H9 (cell line): ENCODE results near the gene MCF2L. TPM values are rescaled to one million over a fixed set of nuclear protein-coding genes. Genes with fewer than 3 reads are reported as not detected.
A peak's percentile ranks its signal among the peaks of the same experiment; 100 is the strongest.

ENCODE experiments used
- DNase-seq: peaks from one replicate; pipeline ENCODE4 v3.0.0-alpha.2; 2017
- H2AFZ ChIP-seq: one replicate; pipeline ENCODE4 v1.6.1; 2013; ENCODE audit warnings: mild to moderate bottlenecking, low read length, control low read depth, moderate library complexity
- H2AK5ac ChIP-seq: 2 replicates; pipeline ENCODE4 v1.6.1; 2013; ENCODE audit warnings: low read length, control low read depth, mixed read lengths; ENCODE audit not compliant: insufficient read length
- H2BK120ac ChIP-seq: one replicate; pipeline ENCODE4 v1.6.1; 2013; ENCODE audit warnings: low read depth, mild to moderate bottlenecking, low read length, control low read depth, inconsistent platforms; ENCODE audit not compliant: poor library complexity, severe bottlenecking
- H2BK12ac ChIP-seq: 2 replicates; pipeline ENCODE4 v1.6.1; 2013; ENCODE audit warnings: low read length, control low read depth, mixed read lengths, low read depth; ENCODE audit not compliant: insufficient read length
- H2BK15ac ChIP-seq: 2 replicates; pipeline ENCODE4 v1.6.1; 2013; ENCODE audit warnings: low read depth, low read length, control low read depth
- H2BK20ac ChIP-seq: one replicate; pipeline ENCODE4 v1.6.1; 2013; ENCODE audit warnings: low read depth, mild to moderate bottlenecking, low read length, control low read depth, inconsistent platforms; ENCODE audit not compliant: poor library complexity, severe bottlenecking
- H2BK5ac ChIP-seq: 2 replicates; pipeline ENCODE4 v1.6.1; 2013; ENCODE audit warnings: low read length, control low read depth, mixed read lengths; ENCODE audit not compliant: insufficient read length
- H3K14ac ChIP-seq: 2 replicates; pipeline ENCODE4 v1.6.1; 2013; ENCODE audit warnings: low read length, control low read depth; ENCODE audit not compliant: insufficient read depth
- H3K18ac ChIP-seq: 2 replicates; pipeline ENCODE4 v1.6.1; 2013; ENCODE audit warnings: low read depth, mild to moderate bottlenecking, mixed read lengths, low read length, control low read depth; ENCODE audit not compliant: insufficient read length
- H3K23ac ChIP-seq: 2 replicates; pipeline ENCODE4 v1.6.1; 2013; ENCODE audit warnings: low read length, control low read depth, mixed read lengths, low read depth; ENCODE audit not compliant: insufficient read length
- H3K23me2 ChIP-seq: 2 replicates; pipeline ENCODE4 v1.6.1; 2013; ENCODE audit warnings: low read depth, mild to moderate bottlenecking, mixed read lengths, low read length, control low read depth; ENCODE audit not compliant: insufficient read length, poor library complexity, severe bottlenecking
- H3K27ac ChIP-seq: 2 replicates; pipeline ENCODE4 v1.5.1; 2013; ENCODE audit warnings: low read length, control low read depth, mixed read lengths, low read depth; ENCODE audit not compliant: insufficient read length
- H3K27me3 ChIP-seq: 2 replicates; pipeline ENCODE4 v1.6.1; 2013; ENCODE audit warnings: low read length, control low read depth, inconsistent platforms; ENCODE audit not compliant: insufficient read depth
- H3K4ac ChIP-seq: 2 replicates; pipeline ENCODE4 v1.6.1; 2013; ENCODE audit warnings: low read depth, mild to moderate bottlenecking, control low read depth, inconsistent platforms, low read length, moderate library complexity
- H3K4me1 ChIP-seq: 2 replicates; pipeline ENCODE4 v1.6.1; 2013; ENCODE audit warnings: low read length, control low read depth, inconsistent platforms; ENCODE audit not compliant: insufficient read depth
- H3K4me2 ChIP-seq: 2 replicates; pipeline ENCODE4 v1.6.1; 2013; ENCODE audit warnings: low read length, control low read depth, mixed read lengths; ENCODE audit not compliant: insufficient read length, insufficient read depth
- H3K56ac ChIP-seq: 2 replicates; pipeline ENCODE4 v1.6.1; 2013; ENCODE audit warnings: low read depth, mild to moderate bottlenecking, mixed read lengths, low read length, control low read depth; ENCODE audit not compliant: insufficient read length
- H3K79me1 ChIP-seq: 2 replicates; pipeline ENCODE4 v1.6.1; 2013; ENCODE audit warnings: low read depth, mild to moderate bottlenecking, moderate library complexity, low read length, control low read depth, inconsistent platforms; ENCODE audit not compliant: insufficient read depth, poor library complexity, severe bottlenecking
- H3K79me2 ChIP-seq: 2 replicates; pipeline ENCODE4 v1.6.1; 2013; ENCODE audit warnings: low read length, control low read depth, inconsistent platforms; ENCODE audit not compliant: insufficient read depth
- H3K9ac ChIP-seq: 2 replicates; pipeline ENCODE4 v1.6.1; 2013; ENCODE audit warnings: low read length, control low read depth, mixed read lengths; ENCODE audit not compliant: insufficient read length; ENCODE audit errors: extremely low read depth
- H3K9me3 ChIP-seq: one replicate; pipeline ENCODE4 v1.6.1; 2013; ENCODE audit warnings: low read depth, low read length, inconsistent platforms; ENCODE audit not compliant: control insufficient read depth
- H3T11ph ChIP-seq: one replicate; pipeline ENCODE4 v1.6.1; 2013; ENCODE audit warnings: mild to moderate bottlenecking, low read length, control low read depth, inconsistent platforms
- H4K20me1 ChIP-seq: one replicate; pipeline ENCODE4 v1.6.1; 2013; ENCODE audit not compliant: control insufficient read depth, insufficient read length, insufficient read depth
- H4K5ac ChIP-seq: 2 replicates; pipeline ENCODE4 v1.6.1; 2013; ENCODE audit warnings: low read depth, mild to moderate bottlenecking, mixed read lengths, low read length, control low read depth; ENCODE audit not compliant: insufficient read length
- H4K8ac ChIP-seq: replicated peaks from 2 replicates; pipeline ENCODE4 v1.6.1; 2013; ENCODE audit warnings: low read length, control low read depth, mixed read lengths, low read depth; ENCODE audit not compliant: insufficient read length
- H4K91ac ChIP-seq: 2 replicates; pipeline ENCODE4 v1.6.1; 2013; ENCODE audit warnings: low read depth, mild to moderate bottlenecking, moderate library complexity, mixed read lengths, low read length, control low read depth; ENCODE audit not compliant: insufficient read length
- H3K27ac Mint-ChIP-seq, 3 experiments: 2 replicates in 2 of 3; 3 replicates in 1 of 3; pipeline ENCODE4 v1.8.0; 2020 to 2021; ENCODE audit warnings: mixed read lengths in 3 of 3, mild to moderate bottlenecking in 1 of 3, moderate library complexity in 1 of 3
- H3K27me3 Mint-ChIP-seq: 2 replicates; pipeline ENCODE4 v1.8.0; 2021; ENCODE audit warnings: low read depth, mild to moderate bottlenecking, moderate library complexity, mixed read lengths
- H3K36me3 Mint-ChIP-seq, 3 experiments: 2 replicates in 2 of 3; 3 replicates in 1 of 3; pipeline ENCODE4 v1.8.0; 2020 to 2021; ENCODE audit warnings: low read depth in 3 of 3, mixed read lengths in 3 of 3; ENCODE audit not compliant: insufficient read depth in 1 of 3
- H3K4me1 Mint-ChIP-seq, 2 experiments: 2 replicates each; pipeline ENCODE4 v1.8.0; 2020; ENCODE audit warnings: mixed read lengths in 2 of 2
- H3K4me3 Mint-ChIP-seq, 2 experiments: 2 replicates in 1 of 2; 3 replicates in 1 of 2; pipeline ENCODE4 v1.8.0; 2020 to 2021; ENCODE audit warnings: mild to moderate bottlenecking in 2 of 2, mixed read lengths in 2 of 2, moderate library complexity in 1 of 2
- H3K9me3 Mint-ChIP-seq, 2 experiments: 2 replicates in 1 of 2; 3 replicates in 1 of 2; pipeline ENCODE4 v1.8.0; 2020; ENCODE audit warnings: mild to moderate bottlenecking in 2 of 2, mixed read lengths in 2 of 2, moderate library complexity in 1 of 2
- whole genome bisulfite sequencing: extraction: QIAGEN DNeasy Blood & Tissue Kit; methylation state at CpG from one replicate; pipeline ENCODE4 v1.1.7; 2013; ENCODE audit warnings: missing lambda C conversion rate, low lambda C conversion rate, mixed read lengths; ENCODE audit not compliant: insufficient read length; ENCODE audit errors: extremely low coverage; 5-methylcytosine and 5-hydroxymethylcytosine counted together
- total RNA-seq: library from RNA; stranded (reverse); gene quantifications from 2 replicates; pipeline ENCODE4 v1.2.1, GENCODE V29; 2021
- TF ChIP-seq, protein P1 (sequence below): fragments of 200-600 bp; sonication (generic); conservative IDR thresholded peaks from 3 replicates; pipeline ENCODE4 v1.8.0; 2021; ENCODE audit warnings: antibody characterized with exemption, mild to moderate bottlenecking

MCF2L gene
- total RNA-seq, 1 experiment from 2014 or later: 18.5 TPM

DNA sequence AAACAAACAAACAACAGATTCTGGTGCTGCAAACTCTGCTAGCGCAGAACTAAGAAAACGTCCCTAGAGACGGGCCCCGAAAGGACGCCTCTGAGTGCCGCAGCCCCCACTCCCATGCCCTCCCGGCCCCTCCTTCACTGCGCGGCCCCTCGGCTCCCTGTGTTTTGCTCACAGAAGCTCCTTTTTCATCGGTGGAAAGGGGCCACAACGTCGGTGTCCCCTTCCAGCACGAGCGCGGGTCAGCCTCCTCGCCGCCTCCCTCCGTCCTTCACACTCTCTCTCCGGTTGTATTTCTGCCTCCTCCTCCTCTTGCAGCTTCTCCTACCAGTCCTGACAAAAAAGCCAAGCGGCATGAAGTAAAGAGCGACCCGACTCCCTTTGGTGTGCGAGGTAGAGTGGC, 121.8 kb downstream of the MCF2L start:
- H3T11ph ChIP-seq: no peak overlapping the region
- no peak overlapping the region for H3K18ac ChIP-seq
- peaks cover 18 to 24% of the 10 kb centered on the region in 2 experiments for H3K4me1 Mint-ChIP-seq
- H4K5ac ChIP-seq: no peak overlapping the region
- H2BK120ac ChIP-seq: no peak overlapping the region
- no peak overlapping the region for H3K56ac ChIP-seq
- peaks cover 0 to 9% (median 6%) of the 10 kb centered on the region in 3 experiments; a peak in 5 of 7 replicates for H3K36me3 Mint-ChIP-seq
- no peak overlapping the region for H3K14ac ChIP-seq
- H3K23ac ChIP-seq: no peak overlapping the region
- no peak overlapping the region for H3K4me3 Mint-ChIP-seq
- H2BK12ac ChIP-seq: no peak overlapping the region
- H3K23me2 ChIP-seq: no peaks in the 10 kb centered on the region
- H3K27me3 Mint-ChIP-seq: peaks cover 1% of the 10 kb centered on the region; the same call in 1 of the 2 replicates
- H3K9ac ChIP-seq: no peak overlapping the region
- H4K91ac ChIP-seq: no peak overlapping the region
- no peak overlapping the region for H3K27ac ChIP-seq
- H2BK5ac ChIP-seq: no peak overlapping the region
- DNase-seq: no peak
- H2AK5ac ChIP-seq: no peak overlapping the region
- no CpG with 5 or more reads among the region's 24 CpGs for WGBS
- H3K4me2 ChIP-seq: no peak overlapping the region
- TF ChIP-seq, protein P1, sequence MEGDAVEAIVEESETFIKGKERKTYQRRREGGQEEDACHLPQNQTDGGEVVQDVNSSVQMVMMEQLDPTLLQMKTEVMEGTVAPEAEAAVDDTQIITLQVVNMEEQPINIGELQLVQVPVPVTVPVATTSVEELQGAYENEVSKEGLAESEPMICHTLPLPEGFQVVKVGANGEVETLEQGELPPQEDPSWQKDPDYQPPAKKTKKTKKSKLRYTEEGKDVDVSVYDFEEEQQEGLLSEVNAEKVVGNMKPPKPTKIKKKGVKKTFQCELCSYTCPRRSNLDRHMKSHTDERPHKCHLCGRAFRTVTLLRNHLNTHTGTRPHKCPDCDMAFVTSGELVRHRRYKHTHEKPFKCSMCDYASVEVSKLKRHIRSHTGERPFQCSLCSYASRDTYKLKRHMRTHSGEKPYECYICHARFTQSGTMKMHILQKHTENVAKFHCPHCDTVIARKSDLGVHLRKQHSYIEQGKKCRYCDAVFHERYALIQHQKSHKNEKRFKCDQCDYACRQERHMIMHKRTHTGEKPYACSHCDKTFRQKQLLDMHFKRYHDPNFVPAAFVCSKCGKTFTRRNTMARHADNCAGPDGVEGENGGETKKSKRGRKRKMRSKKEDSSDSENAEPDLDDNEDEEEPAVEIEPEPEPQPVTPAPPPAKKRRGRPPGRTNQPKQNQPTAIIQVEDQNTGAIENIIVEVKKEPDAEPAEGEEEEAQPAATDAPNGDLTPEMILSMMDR: no peak
- H3K9me3 ChIP-seq: no peaks in the 10 kb centered on the region
- no peak overlapping the region for H2BK20ac ChIP-seq
- H3K4me1 ChIP-seq: no peaks in the 10 kb centered on the region; the same call in 1 of the 2 replicates
- no peaks in the 10 kb centered on the region for H3K79me1 ChIP-seq
- no peak overlapping the region for H3K4ac ChIP-seq
- H2BK15ac ChIP-seq: no peak overlapping the region
- H3K27ac Mint-ChIP-seq: 0 out of 7 replicates have a peak overlapping the region, but pooled peaks of 2 of the 3 experiments have one; percentile 27 to 53
- H4K8ac ChIP-seq: no peak overlapping the region
- H3K27me3 ChIP-seq: no peaks in the 10 kb centered on the region
- H3K9me3 Mint-ChIP-seq: no peaks in the 10 kb centered on the region
- H2AFZ ChIP-seq: no peak overlapping the region
- H4K20me1 ChIP-seq: peaks cover 2% of the 10 kb centered on the region
- H3K79me2 ChIP-seq: no peaks in the 10 kb centered on the region
